Measurements from ENCODE around the gene WHRN. TPM values are rescaled to one million over a fixed set of nuclear protein-coding genes. Genes with fewer than 3 reads are reported as not detected.

The WHRN gene
- total and polyA plus RNA-seq, 2 of the 13 experiments (the other 11 are each of a cell fraction or from before 2014, with no cell fraction given), result 2.3 to 5.3 TPM

DNA sequence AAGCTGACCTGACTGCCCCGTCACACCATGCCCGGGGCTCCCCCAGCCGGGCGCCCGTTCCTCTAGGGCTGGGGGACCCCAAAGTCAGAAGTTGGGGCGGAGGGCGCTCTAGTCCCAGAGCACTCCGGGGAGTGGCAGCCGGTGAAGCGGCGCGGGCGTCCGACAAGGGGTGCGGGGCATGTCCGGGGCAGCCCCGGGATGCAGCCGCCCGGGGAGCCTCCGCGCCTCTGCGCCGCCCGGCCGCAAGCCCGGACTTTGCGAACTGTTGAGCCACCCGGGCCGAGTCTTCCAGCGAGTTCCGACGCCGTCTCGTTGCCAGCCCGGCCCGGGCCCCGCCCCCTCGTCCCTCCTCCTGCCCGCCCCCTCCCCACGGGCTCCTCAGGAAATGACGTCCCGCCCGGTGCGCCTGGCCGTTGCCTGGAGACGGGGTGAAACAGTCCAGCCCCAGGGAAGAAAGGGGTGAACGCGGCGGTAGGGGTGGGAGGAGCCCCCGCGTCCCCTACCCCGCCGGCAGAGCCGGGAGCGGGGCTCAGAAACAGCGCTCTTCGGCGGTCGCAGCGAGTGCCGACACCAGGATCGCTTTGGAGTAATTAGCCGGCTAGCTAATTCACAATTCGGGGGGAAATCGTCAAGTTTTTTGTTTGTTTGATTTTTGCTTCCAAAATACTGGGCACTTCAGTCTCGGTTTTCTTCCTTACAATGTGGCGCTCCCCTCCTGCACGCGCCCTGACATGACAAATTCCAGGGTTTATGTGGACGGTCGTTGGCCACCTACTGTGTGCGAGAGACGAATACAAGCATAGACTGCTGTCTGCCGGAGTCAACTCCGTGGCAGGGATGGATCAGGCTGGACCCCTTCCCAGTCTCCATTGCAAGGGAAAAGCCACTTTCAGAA lies at the start of gene WHRN (continued):
- TF ChIP-seq POLR2AphosphoS5 (IDR thresholded peaks at IDR 0.05; ENCODE audit: low read depth, low read length) (0 out of 2 replicates have a peak, but pooled peaks have one; percentile 38), MAF1 (CRISPR knock-in tag; IDR thresholded peaks at IDR 0.05; ENCODE audit: borderline replicate concordance) (no peak), NONO (IDR thresholded peaks at IDR 0.05) (no peak), NONO (CRISPR knock-in tag; conservative IDR thresholded peaks at IDR 0.05) (no peak), ZNF121 (CRISPR knock-in tag; IDR thresholded peaks at IDR 0.05) (no peak), TP53 (CRISPR knock-in tag; conservative IDR thresholded peaks at IDR 0.05) (no peak), MED13 (CRISPR knock-in tag; IDR thresholded peaks at IDR 0.05) (no peak), ZFX (CRISPR knock-in tag; IDR thresholded peaks at IDR 0.05; ENCODE audit: low read depth) (no peak), SMARCE1 (IDR thresholded peaks at IDR 0.05; ENCODE audit: borderline replicate concordance) (no peak), FOXK2 (IDR thresholded peaks at IDR 0.05) (no peak), POLR2AphosphoS2 (IDR thresholded peaks at IDR 0.05; ENCODE audit: low read depth, low read length) (no peak), NBN (conservative IDR thresholded peaks at IDR 0.05) (no peak), SALL2 (CRISPR knock-in tag; IDR thresholded peaks at IDR 0.05) (no peak), MAFK (conservative IDR thresholded peaks at IDR 0.05 in 1 of 2, IDR thresholded peaks at IDR 0.05 in 1 of 2; ENCODE audit: low read length in 2 of 2) (no peak), ZNF484 (CRISPR knock-in tag; IDR thresholded peaks at IDR 0.05; ENCODE audit: borderline replicate concordance, low read depth) (no peak), NR2C2 (CRISPR knock-in tag; IDR thresholded peaks at IDR 0.05; ENCODE audit: borderline replicate concordance) (no peak), GFI1 (CRISPR knock-in tag; IDR thresholded peaks at IDR 0.05; ENCODE audit: borderline replicate concordance) (no peak), KAT8 (CRISPR knock-in tag; IDR thresholded peaks at IDR 0.05) (no peak)
- TF ChIP-seq, protein P1, sequence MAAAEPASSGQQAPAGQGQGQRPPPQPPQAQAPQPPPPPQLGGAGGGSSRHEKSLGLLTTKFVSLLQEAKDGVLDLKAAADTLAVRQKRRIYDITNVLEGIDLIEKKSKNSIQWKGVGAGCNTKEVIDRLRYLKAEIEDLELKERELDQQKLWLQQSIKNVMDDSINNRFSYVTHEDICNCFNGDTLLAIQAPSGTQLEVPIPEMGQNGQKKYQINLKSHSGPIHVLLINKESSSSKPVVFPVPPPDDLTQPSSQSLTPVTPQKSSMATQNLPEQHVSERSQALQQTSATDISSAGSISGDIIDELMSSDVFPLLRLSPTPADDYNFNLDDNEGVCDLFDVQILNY (CRISPR knock-in tag; conservative IDR thresholded peaks at IDR 0.05), result no peak
- TF ChIP-seq, protein P2, sequence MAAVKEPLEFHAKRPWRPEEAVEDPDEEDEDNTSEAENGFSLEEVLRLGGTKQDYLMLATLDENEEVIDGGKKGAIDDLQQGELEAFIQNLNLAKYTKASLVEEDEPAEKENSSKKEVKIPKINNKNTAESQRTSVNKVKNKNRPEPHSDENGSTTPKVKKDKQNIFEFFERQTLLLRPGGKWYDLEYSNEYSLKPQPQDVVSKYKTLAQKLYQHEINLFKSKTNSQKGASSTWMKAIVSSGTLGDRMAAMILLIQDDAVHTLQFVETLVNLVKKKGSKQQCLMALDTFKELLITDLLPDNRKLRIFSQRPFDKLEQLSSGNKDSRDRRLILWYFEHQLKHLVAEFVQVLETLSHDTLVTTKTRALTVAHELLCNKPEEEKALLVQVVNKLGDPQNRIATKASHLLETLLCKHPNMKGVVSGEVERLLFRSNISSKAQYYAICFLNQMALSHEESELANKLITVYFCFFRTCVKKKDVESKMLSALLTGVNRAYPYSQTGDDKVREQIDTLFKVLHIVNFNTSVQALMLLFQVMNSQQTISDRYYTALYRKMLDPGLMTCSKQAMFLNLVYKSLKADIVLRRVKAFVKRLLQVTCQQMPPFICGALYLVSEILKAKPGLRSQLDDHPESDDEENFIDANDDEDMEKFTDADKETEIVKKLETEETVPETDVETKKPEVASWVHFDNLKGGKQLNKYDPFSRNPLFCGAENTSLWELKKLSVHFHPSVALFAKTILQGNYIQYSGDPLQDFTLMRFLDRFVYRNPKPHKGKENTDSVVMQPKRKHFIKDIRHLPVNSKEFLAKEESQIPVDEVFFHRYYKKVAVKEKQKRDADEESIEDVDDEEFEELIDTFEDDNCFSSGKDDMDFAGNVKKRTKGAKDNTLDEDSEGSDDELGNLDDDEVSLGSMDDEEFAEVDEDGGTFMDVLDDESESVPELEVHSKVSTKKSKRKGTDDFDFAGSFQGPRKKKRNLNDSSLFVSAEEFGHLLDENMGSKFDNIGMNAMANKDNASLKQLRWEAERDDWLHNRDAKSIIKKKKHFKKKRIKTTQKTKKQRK (IDR thresholded peaks at IDR 0.05; ENCODE audit: low read length), result no peak
- TF ChIP-seq, protein P3, sequence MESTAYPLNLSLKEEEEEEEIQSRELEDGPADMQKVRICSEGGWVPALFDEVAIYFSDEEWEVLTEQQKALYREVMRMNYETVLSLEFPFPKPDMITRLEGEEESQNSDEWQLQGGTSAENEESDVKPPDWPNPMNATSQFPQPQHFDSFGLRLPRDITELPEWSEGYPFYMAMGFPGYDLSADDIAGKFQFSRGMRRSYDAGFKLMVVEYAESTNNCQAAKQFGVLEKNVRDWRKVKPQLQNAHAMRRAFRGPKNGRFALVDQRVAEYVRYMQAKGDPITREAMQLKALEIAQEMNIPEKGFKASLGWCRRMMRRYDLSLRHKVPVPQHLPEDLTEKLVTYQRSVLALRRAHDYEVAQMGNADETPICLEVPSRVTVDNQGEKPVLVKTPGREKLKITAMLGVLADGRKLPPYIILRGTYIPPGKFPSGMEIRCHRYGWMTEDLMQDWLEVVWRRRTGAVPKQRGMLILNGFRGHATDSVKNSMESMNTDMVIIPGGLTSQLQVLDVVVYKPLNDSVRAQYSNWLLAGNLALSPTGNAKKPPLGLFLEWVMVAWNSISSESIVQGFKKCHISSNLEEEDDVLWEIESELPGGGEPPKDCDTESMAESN (CRISPR knock-in tag; conservative IDR thresholded peaks at IDR 0.05), result no peak
- TF ChIP-seq, protein P4, sequence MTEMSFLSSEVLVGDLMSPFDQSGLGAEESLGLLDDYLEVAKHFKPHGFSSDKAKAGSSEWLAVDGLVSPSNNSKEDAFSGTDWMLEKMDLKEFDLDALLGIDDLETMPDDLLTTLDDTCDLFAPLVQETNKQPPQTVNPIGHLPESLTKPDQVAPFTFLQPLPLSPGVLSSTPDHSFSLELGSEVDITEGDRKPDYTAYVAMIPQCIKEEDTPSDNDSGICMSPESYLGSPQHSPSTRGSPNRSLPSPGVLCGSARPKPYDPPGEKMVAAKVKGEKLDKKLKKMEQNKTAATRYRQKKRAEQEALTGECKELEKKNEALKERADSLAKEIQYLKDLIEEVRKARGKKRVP (CRISPR knock-in tag; IDR thresholded peaks at IDR 0.05), result no peak

Data from HepG2 (cell line).